Measurements from ENCODE around the gene GLT8D2.
"Not testable (repeated sequence)": the region's sequence is repeated elsewhere in the genome, so short reads cannot be mapped to it uniquely, and the experiment has no call there.

GLT8D2 gene

DNA sequence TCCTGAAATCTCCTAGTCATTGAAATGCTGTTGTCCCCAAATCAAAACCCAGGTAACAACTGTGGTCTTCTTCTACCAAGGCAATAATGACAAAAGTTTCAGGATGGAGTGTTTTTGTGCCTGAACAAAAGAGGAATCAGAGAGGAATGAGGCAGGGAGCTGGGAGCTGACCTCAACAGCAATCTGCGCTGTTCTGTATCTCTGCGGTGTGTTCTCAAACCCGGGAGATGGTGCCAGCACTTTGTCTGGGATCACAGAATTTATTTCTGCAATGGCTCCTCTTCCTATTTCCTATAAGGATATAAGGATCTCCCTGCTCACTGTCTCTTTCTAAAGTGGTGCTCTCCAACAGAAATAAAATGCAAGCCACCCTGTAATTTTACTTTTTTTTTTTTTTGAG lies 449 bp upstream of the GLT8D2 start:
- peak; percentile 15 for DNase-seq (ENCODE audit: low read depth)

DNA sequence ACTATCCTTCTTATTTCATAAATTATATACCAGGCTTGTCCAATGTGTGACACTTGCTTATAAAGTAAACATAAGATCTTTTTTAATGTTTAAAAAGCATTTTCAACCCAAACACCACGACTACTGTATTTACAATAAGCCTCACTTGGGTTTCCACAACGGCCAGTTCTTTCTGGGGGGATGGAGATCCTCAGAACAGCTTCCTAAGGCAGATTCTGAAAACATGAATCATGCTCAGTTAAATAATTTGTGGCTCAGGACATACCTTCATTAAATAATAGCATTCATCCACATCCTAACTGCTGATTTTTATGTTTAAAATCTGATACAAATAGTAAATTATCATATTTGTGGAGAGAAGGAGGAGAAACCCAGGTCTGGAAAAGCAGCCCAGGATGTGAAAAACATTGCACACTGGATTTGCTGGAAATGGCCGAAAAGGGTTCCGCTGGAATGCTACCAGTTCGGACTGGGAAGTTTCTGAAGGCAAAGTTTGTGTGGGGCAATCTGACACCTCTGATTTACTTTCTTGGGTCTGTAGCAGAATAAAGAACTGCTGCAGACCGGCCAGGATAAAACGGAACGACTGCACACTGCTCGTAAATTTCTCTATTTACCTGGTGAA lies 597 bp downstream of the GLT8D2 start:
- peak; percentile 62 for DNase-seq (ENCODE audit: low read depth)

DNA sequence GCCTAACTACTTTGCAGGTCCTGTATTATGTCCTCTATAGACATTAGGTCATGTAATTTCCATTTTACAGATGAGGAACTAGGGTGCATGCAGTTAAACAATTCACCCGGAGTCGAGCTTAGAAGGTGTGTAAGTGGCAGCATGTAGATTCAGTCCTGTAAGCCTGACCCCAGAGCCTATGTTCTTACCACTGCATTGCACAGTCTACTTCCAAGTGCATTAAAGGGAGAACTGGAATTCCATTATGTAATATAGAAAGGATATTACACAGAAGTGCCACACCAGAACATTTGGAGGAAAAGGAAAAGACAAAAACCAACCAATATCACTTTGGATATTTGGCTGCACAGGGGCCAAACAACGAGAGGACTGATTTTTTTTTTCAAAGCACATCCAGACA lies 1.2 kb downstream of the GLT8D2 start:
- no peak for DNase-seq (ENCODE audit: low read depth)

DNA sequence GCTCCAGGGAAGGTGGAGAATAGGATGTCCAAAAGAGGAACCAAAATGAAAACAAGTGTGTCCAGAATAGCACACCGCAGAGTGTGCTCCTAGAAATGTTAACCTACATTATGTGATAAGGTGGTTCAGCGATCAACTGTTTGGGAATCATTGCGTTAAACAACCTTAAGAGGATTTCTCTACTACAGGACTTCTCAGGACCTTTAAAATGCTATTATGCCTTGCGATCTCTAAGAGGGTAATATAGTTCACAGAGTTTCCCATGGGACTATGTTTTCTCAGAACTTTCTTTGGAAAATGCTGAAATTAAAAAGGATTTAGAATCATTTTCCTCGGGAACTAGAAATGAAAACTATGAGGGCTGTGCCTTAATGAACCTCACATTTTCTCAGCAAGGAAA lies 1.8 kb downstream of the GLT8D2 start:
- no peak for DNase-seq (ENCODE audit: low read depth)

DNA sequence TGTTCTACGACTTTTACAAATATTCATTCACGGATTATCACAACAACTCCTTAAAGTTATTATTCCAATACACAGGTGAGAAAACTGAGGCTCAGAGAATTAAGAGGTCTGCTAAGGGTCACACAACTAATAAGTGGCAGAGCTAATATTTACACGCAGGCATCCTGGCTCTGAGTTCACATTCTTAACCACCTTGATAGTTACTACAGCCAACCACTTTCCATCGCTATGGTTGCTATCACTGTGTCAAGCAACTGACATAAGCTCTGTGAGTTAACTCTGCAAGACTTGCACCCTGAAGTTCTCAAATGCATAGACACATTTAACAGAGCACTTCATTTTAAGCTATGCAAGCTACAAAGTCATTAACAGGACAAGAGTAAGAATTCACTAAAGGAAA lies 3.7 kb downstream of the GLT8D2 start:
- no peak for DNase-seq (ENCODE audit: low read depth)

- no peak for DNase-seq (ENCODE audit: low read depth)
Measured at GRCh38 chr12:104044158-104044557, 5.8 kb downstream of the GLT8D2 start.

- no peak for DNase-seq (ENCODE audit: low read depth)
Measured at GRCh38 chr12:104042580-104042979, 7.4 kb downstream of the GLT8D2 start.

- not testable (repeated sequence) for DNase-seq (ENCODE audit: low read depth)
Measured at GRCh38 chr12:104039769-104040168, 10.2 kb downstream of the GLT8D2 start.

DNA sequence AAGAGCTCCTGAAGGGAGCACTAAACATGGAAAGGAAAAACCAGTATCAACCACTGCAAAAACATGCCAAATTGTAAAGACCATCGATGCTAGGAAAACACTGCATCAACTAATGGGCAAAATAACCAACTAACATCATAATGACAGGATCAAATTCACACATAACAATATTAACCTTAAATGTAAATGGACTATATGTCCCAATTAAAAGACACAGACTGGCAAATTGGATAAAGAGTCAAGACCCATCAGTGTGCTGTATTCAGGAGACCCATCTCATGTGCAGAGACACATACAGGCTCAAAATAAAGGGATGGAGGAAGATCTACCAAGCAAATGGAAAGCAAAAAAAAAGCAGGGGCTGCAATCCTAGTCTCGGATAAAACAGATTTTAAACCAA lies 13.8 kb downstream of the GLT8D2 start:
- not testable (repeated sequence) for DNase-seq (ENCODE audit: low read depth)

- DNase-seq (ENCODE audit: low read depth) = not testable (repeated sequence)
Measured at GRCh38 chr12:104030596-104030995, 19.4 kb downstream of the GLT8D2 start.

DNA sequence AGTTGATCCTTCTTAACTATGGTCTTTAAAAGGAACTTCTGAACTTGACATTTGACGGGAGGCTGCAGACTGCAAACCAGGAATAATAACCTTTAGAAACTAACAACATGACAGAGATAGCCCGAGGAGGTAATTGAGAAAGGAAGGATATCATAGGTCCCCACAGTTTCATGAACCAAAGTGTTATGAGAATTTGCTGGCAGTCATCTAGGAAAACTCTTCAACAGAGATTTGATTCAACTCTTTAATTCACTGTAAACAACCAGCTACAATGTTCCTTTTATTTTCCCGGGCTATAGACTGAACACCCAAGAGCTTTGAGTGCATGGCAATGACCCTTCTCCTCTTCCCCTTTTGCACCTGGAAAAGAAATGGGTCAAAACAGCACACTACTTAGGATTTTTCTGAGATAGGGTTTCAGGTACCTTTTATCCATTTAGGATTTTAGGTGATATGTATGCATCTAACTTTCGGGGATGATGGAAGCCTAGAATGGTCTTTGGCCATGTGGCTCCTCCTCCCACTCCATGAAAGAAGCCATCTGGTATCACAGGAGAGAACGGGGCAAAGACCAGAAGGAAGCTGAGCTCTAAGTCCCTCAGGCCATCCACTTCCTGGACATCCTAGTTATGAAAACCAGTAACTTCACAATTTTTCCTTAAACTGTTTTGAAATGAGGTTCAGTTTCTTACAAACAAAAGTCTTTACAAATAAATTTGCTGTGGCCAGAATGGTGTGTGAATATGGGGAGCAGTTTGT lies 23.0 kb downstream of the GLT8D2 start:
- no peak for DNase-seq (ENCODE audit: low read depth)

DNA sequence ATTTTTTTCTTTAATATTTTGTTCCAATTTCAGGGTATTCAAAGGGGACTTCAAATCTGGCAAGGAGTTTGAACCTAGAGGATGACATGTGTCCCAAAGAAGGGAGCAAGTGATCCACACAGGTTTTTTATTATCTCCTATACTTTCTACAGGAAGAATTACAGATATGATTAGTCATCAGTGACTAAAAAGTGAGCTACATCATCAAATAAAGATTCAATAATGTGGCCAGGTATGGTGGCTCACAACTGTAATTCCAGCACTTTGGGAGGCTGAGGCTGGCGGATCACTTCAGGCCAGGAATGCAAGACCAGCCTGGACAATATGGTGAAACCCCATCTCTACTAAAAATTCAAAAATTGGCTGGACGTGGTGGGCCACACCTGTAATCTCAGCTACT lies 24.2 kb downstream of the GLT8D2 start:
- peak; percentile 23 for DNase-seq (ENCODE audit: low read depth)

- DNase-seq (ENCODE audit: low read depth) = no peak
Measured at GRCh38 chr12:104024348-104024747, 25.6 kb downstream of the GLT8D2 start.

- no peak for DNase-seq (ENCODE audit: low read depth)
Measured at GRCh38 chr12:104023710-104024109, 26.3 kb downstream of the GLT8D2 start.

- DNase-seq (ENCODE audit: low read depth) = no peak
Measured at GRCh38 chr12:104022786-104023185, 27.2 kb downstream of the GLT8D2 start.

DNA sequence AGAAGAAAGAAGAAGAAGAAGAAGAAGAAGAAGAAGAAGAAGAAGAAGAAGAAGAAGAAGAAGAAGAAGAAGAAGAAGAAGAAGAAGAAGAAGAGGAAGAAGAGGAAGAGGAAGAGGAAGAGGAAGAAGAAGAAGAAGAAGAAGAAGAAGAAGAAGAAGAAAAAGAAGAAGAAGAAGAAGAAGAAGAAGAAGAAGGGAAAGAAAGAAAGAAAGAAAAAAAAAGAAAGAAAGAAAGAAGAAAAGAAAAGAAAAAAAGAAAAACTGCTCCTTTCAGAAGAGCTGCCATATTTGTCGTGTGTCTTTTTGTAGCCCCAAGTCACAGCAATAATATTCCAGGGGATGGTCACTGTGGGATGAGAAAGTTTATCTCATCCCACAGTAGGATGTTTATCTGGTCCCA lies 28.1 kb downstream of the GLT8D2 start:
- not testable (repeated sequence) for DNase-seq (ENCODE audit: low read depth)

DNA sequence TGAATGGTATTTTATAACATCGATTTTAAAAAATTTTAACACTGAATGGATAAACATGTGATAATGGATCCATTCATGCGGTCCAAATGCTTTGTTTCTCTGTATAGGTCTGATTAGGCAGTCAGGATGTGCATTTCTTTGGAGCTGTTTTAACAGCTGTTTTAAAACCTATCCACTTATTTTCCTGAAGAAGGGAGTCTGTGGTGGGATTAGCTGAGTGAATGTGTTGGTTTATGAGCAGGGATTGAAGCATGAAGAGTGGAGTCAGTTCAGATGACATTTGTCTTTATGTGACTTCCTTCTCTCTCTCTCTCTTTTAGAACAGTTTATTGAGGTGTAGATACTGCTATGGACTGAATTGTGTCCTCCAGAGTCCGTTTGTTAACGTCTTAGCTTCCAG lies 37.7 kb downstream of the GLT8D2 start:
- DNase-seq (ENCODE audit: low read depth) = no peak

- DNase-seq (ENCODE audit: low read depth) = peak; percentile 93
Measured at GRCh38 chr12:104011253-104011652, 38.7 kb downstream of the GLT8D2 start.

GRCh38 chr12:104010606-104011169 lies 39.3 kb downstream of the GLT8D2 start:
- no peak for DNase-seq (ENCODE audit: low read depth)

GRCh38 chr12:104010121-104010520 lies 39.9 kb downstream of the GLT8D2 start:
- DNase-seq (ENCODE audit: low read depth) = no peak

- DNase-seq (ENCODE audit: low read depth) = peak; percentile 89
Measured at GRCh38 chr12:104006929-104007328, 43.1 kb downstream of the GLT8D2 start.

DNA sequence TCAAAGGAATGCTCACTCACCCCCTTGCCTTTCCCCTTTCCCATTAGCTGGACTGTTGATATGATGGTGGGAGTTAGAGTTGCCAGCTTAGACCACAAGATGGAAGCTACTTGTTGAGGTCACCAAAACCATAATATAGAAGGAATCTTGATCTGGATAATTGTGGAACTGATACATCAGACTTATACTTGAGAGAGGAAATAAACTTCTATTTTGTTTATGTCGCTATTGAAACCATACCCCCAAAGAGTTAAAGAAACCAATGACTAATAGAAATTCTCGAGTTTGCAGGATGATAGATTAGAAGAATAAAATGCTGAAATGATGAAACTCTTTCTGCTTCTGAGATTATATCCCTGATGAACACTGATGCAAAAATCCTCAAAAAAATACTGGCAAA lies 46.4 kb downstream of the GLT8D2 start:
- DNase-seq (ENCODE audit: low read depth) = peak; percentile 15

DNA sequence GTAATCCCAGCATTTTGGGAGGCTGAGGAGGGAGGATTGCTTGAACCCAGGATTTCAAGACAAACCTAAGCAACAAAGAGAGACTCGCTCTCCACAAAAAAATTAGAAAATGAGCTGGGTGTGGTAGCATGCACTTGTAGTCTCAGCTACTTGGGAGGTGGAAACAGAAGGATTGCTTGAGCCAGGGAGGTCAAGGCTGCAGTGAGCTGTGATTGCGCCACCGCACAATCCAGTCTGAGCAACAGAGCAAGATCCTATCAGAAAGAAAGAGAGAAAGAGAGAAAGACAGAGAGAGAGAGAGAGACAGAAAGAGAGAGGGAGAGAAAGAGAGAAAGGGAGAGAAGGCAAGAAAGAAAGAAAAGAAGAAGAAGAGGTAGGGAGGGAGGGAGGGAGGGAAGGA lies 47.3 kb downstream of the GLT8D2 start:
- no peak for DNase-seq (ENCODE audit: low read depth)

Measured in ELR (cell line).